ENCODE results near the gene ACLY.

ACLY gene

DNA sequence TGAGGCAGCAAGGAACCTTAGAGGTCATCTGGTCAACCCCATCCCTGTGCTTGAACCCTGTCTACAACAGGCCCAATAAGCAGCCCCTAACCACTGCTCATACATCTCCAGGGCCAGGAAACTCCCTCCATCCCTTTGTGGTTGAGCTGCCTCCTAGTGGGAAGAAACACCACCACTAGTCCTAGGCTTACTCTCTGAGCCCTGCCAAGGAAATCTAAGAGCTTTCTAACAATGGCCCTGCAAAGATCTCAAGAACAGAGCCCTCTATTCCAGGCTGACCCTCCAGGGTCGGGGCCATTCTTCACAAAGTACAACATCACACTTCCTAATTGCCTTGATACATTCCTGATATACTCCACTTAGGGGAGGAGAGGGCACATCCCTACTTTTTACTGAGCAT is 5.8 kb downstream of the ACLY start:
- Mint-ChIP-seq H3K36me3 (ENCODE audit: low read depth) (peaks cover 44% of the 10 kb centered on the region), H3K4me3 (no peak overlapping the region), H3K9me3 (no peaks in the 10 kb centered on the region), H3K4me1 (peaks cover 41% of the 10 kb centered on the region), H3K27me3 (ENCODE audit: low read depth) (peaks cover 5% of the 10 kb centered on the region), H3K27ac (peak overlapping the region in 2 of 3 experiments; percentile 33 to 44)
- TF ChIP-seq, protein P1, sequence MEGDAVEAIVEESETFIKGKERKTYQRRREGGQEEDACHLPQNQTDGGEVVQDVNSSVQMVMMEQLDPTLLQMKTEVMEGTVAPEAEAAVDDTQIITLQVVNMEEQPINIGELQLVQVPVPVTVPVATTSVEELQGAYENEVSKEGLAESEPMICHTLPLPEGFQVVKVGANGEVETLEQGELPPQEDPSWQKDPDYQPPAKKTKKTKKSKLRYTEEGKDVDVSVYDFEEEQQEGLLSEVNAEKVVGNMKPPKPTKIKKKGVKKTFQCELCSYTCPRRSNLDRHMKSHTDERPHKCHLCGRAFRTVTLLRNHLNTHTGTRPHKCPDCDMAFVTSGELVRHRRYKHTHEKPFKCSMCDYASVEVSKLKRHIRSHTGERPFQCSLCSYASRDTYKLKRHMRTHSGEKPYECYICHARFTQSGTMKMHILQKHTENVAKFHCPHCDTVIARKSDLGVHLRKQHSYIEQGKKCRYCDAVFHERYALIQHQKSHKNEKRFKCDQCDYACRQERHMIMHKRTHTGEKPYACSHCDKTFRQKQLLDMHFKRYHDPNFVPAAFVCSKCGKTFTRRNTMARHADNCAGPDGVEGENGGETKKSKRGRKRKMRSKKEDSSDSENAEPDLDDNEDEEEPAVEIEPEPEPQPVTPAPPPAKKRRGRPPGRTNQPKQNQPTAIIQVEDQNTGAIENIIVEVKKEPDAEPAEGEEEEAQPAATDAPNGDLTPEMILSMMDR (IDR thresholded peaks at IDR 0.05; ENCODE audit: unreplicated experiment in 3 of 3) = no peak

DNA sequence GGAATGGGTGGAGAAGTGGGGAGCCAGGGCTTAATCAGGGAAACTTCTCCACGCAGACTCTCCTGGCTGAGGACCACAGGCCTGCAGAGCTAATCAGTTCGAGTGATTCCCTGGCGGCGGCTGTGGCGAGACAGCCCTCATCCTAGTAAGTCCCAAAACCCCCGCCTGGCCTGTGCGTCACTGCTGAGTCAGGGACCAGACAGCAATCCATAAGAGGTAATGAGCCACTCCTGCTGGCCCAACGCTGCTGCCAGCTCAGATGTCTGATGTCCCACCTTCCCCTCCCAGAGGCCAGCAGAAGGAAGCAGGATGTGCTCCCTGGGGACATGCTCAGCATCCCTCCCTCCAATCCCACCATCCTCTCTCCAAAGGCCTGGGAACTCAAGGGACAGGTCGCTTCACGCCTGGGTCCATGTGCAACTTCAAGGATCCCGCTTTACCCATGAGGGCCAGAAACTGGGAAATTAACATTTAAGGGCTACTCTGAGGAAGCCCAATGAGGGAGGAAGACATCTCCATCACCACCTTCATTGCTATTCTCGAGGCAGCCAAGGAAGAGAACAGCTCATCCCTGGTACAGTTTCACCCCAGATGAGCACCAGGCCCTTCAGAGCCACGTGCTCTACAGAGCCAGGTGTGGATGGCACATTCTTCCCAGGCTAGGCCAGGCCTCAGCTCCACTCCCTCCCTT is 7.9 kb downstream of the ACLY start:
- Mint-ChIP-seq H3K4me1 (peaks cover 40% of the 10 kb centered on the region), H3K27me3 (ENCODE audit: low read depth) (peaks cover 5% of the 10 kb centered on the region), H3K9me3 (no peaks in the 10 kb centered on the region), H3K36me3 (ENCODE audit: low read depth) (peaks cover 56% of the 10 kb centered on the region), H3K27ac (no peak overlapping the region), H3K4me3 (no peak overlapping the region)
- TF ChIP-seq, protein P1 (IDR thresholded peaks at IDR 0.05; ENCODE audit: unreplicated experiment in 3 of 3) = no peak

DNA sequence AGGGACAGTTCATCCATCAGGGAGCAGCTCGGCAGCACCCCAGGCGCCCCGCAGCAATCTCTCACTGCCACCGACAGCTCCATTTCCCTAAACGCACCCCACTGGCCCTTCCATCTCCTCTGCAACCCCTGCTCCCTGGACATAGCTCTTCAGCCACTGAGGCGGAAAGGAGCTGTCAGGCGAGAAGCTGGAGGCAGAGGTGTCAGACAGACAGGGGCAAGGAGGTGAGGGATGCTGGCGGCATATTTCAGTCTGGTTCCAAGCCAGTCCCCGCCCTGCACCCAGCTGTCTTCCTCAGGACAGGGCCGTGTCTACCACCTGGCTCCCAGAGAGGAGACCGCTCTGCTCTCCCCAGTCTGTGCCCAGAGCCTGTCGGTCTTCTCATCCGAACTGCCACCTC is 9.7 kb downstream of the ACLY start:
- H3K9me3 Mint-ChIP-seq = no peaks in the 10 kb centered on the region
- TF ChIP-seq, protein P1 (IDR thresholded peaks at IDR 0.05; ENCODE audit: unreplicated experiment in 3 of 3) = no peak
- H3K4me3 Mint-ChIP-seq = no peak overlapping the region
- peaks cover 23% of the 10 kb centered on the region for H3K4me1 Mint-ChIP-seq
- H3K36me3 Mint-ChIP-seq (ENCODE audit: low read depth) = peaks cover 68% of the 10 kb centered on the region
- H3K27ac Mint-ChIP-seq = peak overlapping the region in 2 of 3 experiments; percentile 21 to 93
- peaks cover 5% of the 10 kb centered on the region for H3K27me3 Mint-ChIP-seq (ENCODE audit: low read depth)

DNA sequence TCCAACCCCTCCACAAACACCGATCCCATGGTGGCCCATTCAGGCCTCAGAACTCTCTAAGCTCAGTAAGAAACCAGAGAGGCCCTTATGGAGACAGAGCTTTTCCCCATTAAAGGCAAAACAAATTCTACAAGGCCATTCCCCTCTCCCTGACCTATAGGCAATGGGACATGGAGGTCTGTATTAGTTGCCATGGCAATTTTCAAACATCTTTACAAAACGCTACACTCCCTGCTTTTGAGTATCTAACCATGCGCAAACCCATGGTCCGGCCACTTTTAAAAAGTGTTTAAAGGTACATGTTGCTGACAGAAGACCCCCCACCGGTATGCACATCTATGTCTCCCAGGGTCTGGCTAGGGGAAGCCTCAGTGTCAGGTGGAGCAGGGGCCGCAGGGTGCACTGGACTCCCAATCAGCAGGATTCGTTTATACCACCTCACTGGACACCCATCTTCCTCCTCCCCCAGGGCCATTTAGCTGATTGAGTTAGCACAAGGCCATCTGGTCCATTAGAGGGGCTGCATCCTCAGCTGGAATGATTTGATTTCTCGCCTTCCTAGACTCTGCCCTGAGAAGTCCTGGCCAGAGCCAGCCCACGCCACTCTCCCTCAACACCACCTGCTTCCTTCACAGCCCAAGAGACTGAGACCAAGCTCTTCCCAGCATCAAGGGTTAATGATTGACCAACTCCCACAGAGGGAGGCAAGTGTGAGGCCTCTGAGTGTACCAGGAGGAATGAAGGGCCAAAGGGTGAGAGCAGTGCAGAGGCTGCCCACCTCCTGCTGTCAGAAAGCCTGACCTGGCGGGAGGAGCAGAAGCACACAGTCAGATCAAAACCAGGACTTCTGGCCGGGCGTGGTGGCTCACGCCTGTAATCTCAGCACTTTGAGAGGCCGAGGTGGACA is 10.9 kb downstream of the ACLY start:
- H3K27me3 Mint-ChIP-seq (ENCODE audit: low read depth) = no peaks in the 10 kb centered on the region
- peaks cover 17% of the 10 kb centered on the region for H3K4me1 Mint-ChIP-seq
- peak overlapping the region; percentile 78 to 93 (median 82) for H3K27ac Mint-ChIP-seq
- H3K9me3 Mint-ChIP-seq = no peaks in the 10 kb centered on the region
- H3K36me3 Mint-ChIP-seq (ENCODE audit: low read depth) = peaks cover 68% of the 10 kb centered on the region
- peak overlapping the region in 2 of 3 experiments; percentile 5 to 14 for H3K4me3 Mint-ChIP-seq
- TF ChIP-seq, protein P1 (IDR thresholded peaks at IDR 0.05; ENCODE audit: unreplicated experiment in 3 of 3) = no peak

DNA sequence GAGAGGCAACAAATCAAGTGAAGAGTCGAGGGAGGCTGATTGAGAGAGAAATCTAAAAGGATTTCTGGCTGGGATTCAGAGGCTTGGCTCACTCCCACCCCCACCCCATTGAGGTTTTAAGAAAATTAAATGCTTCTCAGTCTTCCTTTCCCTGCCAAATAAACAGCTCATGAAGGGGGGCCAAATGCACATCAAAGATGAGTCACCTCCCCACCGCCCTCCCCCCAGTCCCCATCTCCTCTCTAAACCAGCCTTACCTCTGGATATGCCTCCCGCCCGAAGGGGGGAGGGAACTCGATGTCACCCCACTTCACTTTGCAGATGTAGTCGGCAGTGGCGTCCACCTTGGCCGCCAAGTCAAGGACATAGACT is 11.6 kb downstream of the ACLY start:
- H3K27ac Mint-ChIP-seq = peak overlapping the region; percentile 78 to 93 (median 82)
- H3K4me3 Mint-ChIP-seq = no peak overlapping the region
- TF ChIP-seq, protein P1 (IDR thresholded peaks at IDR 0.05; ENCODE audit: unreplicated experiment in 3 of 3) = no peak
- H3K27me3 Mint-ChIP-seq (ENCODE audit: low read depth) = no peaks in the 10 kb centered on the region
- peaks cover 62% of the 10 kb centered on the region for H3K36me3 Mint-ChIP-seq (ENCODE audit: low read depth)
- H3K9me3 Mint-ChIP-seq = no peaks in the 10 kb centered on the region
- H3K4me1 Mint-ChIP-seq = peaks cover 17% of the 10 kb centered on the region
